Parathyroid adenoma (tissue), 2 donors: Measurements from ENCODE around the gene C2orf76.
"Not testable (repeated sequence)": the region's sequence is repeated elsewhere in the genome, so short reads cannot be mapped to it uniquely, and the experiment has no call there.

Experiments used
- H2AFZ ChIP-seq: fragments of 300-600 bp; sonication (generic); one replicate; pipeline ENCODE4 v1.7.0; 2017; ENCODE audit warnings: antibody characterized with exemption, mild to moderate bottlenecking
- H3K27ac ChIP-seq: fragments of 300-600 bp; sonication (generic); one replicate; pipeline ENCODE4 v1.7.0; 2017
- H3K27me3 ChIP-seq: fragments of 300-600 bp; sonication (generic); one replicate; pipeline ENCODE4 v1.7.0; 2017; ENCODE audit warnings: low read length; ENCODE audit not compliant: control insufficient read depth, insufficient read depth
- H3K36me3 ChIP-seq: fragments of 300-600 bp; sonication (generic); one replicate; pipeline ENCODE4 v1.7.0; 2017; ENCODE audit warnings: low read length; ENCODE audit not compliant: control insufficient read depth, insufficient read depth
- H3K4me1 ChIP-seq: fragments of 300-600 bp; sonication (generic); one replicate; pipeline ENCODE4 v1.7.0; 2017; ENCODE audit warnings: control low read depth
- H3K4me2 ChIP-seq: fragments of 300-600 bp; sonication (generic); one replicate; pipeline ENCODE4 v1.7.0; 2017; ENCODE audit warnings: low read length
- H3K4me3 ChIP-seq: fragments of 300-600 bp; sonication (generic); one replicate; pipeline ENCODE4 v1.7.0; 2017; ENCODE audit warnings: low read depth, low read length
- H3K79me2 ChIP-seq: fragments of 300-600 bp; sonication (generic); one replicate; pipeline ENCODE4 v1.7.0; 2017; ENCODE audit warnings: control low read depth
- H3K9ac ChIP-seq: fragments of 300-600 bp; sonication (generic); one replicate; pipeline ENCODE4 v1.7.0; 2017; ENCODE audit warnings: mild to moderate bottlenecking
- H3K9me3 ChIP-seq: fragments of 300-600 bp; sonication (generic); one replicate; pipeline ENCODE4 v1.7.0; 2017; ENCODE audit warnings: low read length; ENCODE audit not compliant: control insufficient read depth
- TF ChIP-seq, protein P1 (sequence below): fragments of 300-600 bp; sonication (generic); IDR thresholded peaks from one replicate; pipeline ENCODE4 v1.7.0; 2017; ENCODE audit warnings: antibody characterized with exemption, mild to moderate bottlenecking
- donor health status: primary hyperparathyroidism.

C2orf76 gene

DNA sequence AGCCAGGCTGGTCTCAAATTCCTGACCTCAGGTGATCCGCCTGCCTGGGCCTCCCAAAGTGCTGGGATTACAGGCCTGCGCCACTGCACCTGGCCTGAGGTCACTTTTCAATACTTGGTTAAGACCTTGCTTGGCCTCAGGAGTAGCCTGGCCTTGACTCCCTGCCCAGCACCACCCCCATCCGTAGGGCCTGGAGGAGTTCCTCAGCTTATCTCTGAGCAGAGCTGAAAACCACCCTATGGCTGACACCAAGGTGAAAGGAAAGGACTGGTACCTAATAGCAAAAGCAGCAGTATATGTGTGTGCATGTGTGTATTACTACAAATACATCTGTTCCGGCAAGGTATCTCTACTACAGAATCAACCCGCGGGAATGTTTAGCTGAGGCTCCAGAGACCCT lies 87.0 kb downstream of the C2orf76 start:
- Histone ChIP-seq H3K36me3 (no peaks in the 10 kb centered on the region), H3K4me2 (no peak overlapping the region), H3K4me1 (peaks cover 9% of the 10 kb centered on the region), H2AFZ (peak overlapping the region; percentile 19), H3K9ac (no peak overlapping the region), H3K4me3 (no peak overlapping the region), H3K79me2 (no peaks in the 10 kb centered on the region), H3K27me3 (no peaks in the 10 kb centered on the region), H3K27ac (no peak overlapping the region), H3K9me3 (no peaks in the 10 kb centered on the region)
- TF ChIP-seq, protein P1, sequence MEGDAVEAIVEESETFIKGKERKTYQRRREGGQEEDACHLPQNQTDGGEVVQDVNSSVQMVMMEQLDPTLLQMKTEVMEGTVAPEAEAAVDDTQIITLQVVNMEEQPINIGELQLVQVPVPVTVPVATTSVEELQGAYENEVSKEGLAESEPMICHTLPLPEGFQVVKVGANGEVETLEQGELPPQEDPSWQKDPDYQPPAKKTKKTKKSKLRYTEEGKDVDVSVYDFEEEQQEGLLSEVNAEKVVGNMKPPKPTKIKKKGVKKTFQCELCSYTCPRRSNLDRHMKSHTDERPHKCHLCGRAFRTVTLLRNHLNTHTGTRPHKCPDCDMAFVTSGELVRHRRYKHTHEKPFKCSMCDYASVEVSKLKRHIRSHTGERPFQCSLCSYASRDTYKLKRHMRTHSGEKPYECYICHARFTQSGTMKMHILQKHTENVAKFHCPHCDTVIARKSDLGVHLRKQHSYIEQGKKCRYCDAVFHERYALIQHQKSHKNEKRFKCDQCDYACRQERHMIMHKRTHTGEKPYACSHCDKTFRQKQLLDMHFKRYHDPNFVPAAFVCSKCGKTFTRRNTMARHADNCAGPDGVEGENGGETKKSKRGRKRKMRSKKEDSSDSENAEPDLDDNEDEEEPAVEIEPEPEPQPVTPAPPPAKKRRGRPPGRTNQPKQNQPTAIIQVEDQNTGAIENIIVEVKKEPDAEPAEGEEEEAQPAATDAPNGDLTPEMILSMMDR = no peak

DNA sequence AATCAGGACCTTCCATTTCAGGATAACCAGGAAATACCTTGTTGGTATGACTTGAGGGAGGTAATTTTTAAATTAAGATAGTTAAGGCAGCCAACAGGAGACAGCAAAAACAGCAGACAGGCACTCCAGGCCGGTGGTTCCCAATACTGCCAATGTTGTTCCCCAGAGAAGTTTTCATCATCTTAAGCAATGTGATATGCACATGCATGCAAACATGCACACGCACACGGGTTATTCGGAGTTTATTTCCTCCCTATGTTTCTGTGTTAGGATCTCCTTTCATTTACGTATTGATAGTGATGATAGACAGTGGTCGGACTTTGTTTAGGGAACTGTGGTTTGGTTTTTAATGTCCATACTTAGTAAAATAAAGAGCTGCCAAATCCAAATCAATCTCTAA lies 87.7 kb downstream of the C2orf76 start:
- no peak overlapping the region for H2AFZ ChIP-seq
- no peaks in the 10 kb centered on the region for H3K36me3 ChIP-seq
- H3K4me1 ChIP-seq = peaks cover 3% of the 10 kb centered on the region
- no peak overlapping the region for H3K4me2 ChIP-seq
- H3K4me3 ChIP-seq = no peak overlapping the region
- H3K9ac ChIP-seq = no peak overlapping the region
- no peaks in the 10 kb centered on the region for H3K9me3 ChIP-seq
- H3K79me2 ChIP-seq = no peaks in the 10 kb centered on the region
- TF ChIP-seq, protein P1 = no peak
- no peak overlapping the region for H3K27ac ChIP-seq
- H3K27me3 ChIP-seq = no peaks in the 10 kb centered on the region

DNA sequence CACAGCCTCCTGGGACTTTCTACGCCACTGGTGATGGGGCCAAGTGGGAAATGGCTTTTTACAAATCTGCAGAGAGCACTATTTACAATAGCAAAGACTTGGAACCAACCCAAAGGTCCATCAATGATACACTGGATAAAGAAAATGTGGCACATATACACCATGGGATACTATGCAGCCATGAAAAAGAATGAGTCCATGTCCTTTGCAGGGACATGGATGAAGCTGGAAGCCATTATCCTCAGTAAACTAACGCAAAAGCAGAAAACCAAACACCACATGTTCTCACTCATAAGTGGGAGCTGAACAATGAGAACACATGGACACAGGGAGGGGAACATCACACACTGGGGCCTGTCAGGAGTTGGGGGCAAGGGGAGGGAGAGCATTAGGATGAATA lies 88.2 kb downstream of the C2orf76 start:
- H3K79me2 ChIP-seq, H3K36me3 ChIP-seq, H2AFZ ChIP-seq, H3K4me2 ChIP-seq, H3K27me3 ChIP-seq, H3K4me1 ChIP-seq, H3K4me3 ChIP-seq, H3K9ac ChIP-seq, H3K27ac ChIP-seq, H3K9me3 ChIP-seq: not testable (repeated sequence)

DNA sequence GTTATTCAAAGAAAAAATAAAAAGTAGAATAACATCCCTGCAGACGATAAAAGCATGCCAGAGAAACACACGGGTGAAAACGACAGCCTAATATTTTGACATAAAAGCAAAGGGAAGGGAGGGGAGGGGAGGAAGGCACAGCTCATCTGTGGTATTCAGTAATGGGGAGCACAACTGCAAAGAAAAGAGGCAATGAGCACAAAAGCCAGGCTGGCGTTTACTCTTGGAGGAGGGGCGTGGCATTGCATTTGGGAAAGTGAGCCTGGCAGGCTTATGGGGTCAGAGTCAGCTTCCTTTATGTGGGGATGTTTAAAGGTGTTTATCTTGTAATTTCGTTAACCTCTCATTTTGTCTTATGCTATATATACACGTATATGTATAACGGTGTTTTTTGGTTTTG lies 89.8 kb downstream of the C2orf76 start:
- TF ChIP-seq, protein P1 = no peak
- H2AFZ ChIP-seq = no peak overlapping the region
- no peak overlapping the region for H3K4me2 ChIP-seq

DNA sequence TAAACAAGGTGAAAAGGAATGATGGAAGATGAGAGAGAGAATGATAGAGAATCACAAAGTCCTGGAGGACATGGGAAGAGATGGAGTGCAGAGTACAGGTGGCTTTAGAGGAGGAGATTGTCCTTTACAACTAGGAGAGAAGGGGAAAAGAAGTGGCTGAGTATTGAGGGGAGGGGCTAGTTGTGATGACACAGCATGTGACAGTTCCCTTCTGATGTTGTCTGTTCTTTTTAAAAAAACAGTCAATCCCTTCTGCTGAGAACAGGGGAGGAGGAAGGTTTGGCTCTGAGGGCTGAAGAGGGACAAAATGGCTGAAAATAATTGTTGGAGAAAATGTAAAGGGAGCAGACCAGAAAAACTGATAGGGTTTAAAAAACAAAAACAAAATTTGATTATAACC lies 99.0 kb downstream of the C2orf76 start:
- TF ChIP-seq, protein P1 = no peak
- Histone ChIP-seq H2AFZ (no peak overlapping the region), H3K9me3 (no peaks in the 10 kb centered on the region)

More for the DNA sequence above, 89.8 kb downstream of the C2orf76 start:
- Histone ChIP-seq H3K27ac (no peak overlapping the region), H3K9ac (no peak overlapping the region), H3K79me2 (no peaks in the 10 kb centered on the region), H3K4me3 (no peak overlapping the region), H3K9me3 (no peaks in the 10 kb centered on the region), H3K4me1 (no peaks in the 10 kb centered on the region), H3K27me3 (no peaks in the 10 kb centered on the region), H3K36me3 (no peaks in the 10 kb centered on the region)

More for the DNA sequence above, 99.0 kb downstream of the C2orf76 start:
- Histone ChIP-seq H3K4me2 (no peak overlapping the region), H3K9ac (no peak overlapping the region), H3K27me3 (no peaks in the 10 kb centered on the region), H3K79me2 (no peaks in the 10 kb centered on the region), H3K4me3 (no peak overlapping the region), H3K27ac (no peak overlapping the region), H3K4me1 (peaks cover 4% of the 10 kb centered on the region), H3K36me3 (no peaks in the 10 kb centered on the region)
